ENCODE results near the gene TMSB4X.
A peak's percentile ranks its signal among the peaks of the same experiment; 100 is the strongest.
"Not testable (repeated sequence)": the region's sequence is repeated elsewhere in the genome, so short reads cannot be mapped to it uniquely, and the experiment has no call there.

TMSB4X gene

GRCh38 chrX:12976819-12977732 lies 2.2 kb downstream of the TMSB4X start:
- DNase-seq, result not testable (repeated sequence)

GRCh38 chrX:12977761-12978204 lies 2.9 kb downstream of the TMSB4X start:
- DNase-seq, result no peak

DNA sequence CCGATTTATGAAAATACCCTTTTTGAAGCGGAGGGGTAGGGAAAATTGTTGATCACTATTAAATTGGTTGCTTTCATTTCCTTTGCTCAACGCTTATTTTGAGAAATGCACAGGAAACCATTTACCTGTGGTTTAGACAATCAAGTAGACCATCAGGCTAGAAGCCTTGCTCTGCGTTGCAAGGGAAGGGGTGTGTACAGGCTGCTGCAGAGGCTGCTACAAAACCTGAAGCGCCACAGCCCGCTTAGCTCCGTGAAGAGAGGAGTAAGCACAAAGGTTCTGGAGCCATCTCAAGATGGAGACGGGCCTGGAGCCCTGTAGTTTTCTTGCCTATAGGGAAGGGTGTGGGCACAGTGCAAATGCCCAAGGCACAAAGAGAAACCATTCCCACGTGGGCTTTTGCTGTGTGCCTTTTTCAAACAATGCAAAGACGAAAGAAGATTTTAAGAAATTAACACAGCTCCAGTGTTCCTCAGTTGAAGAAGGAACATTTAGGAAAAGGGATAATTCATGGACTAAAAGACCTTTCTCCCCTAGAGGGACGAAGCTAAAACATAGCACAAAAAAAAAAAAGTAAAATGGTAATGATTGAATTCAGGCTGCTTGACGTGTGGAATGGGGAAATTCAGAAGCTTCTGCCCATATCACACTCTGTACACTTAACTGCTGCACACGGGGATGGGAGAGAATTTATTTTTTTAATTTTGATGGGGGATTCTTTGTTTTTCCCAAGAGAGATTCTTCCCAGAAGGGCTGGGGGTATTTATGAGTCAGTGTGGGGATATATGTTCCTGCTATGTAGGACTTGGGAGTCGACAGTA lies 3.5 kb downstream of the TMSB4X start:
- no peak for DNase-seq

- DNase-seq, result no peak
Measured at GRCh38 chrX:12979026-12979607, 4.2 kb downstream of the TMSB4X start.

DNA sequence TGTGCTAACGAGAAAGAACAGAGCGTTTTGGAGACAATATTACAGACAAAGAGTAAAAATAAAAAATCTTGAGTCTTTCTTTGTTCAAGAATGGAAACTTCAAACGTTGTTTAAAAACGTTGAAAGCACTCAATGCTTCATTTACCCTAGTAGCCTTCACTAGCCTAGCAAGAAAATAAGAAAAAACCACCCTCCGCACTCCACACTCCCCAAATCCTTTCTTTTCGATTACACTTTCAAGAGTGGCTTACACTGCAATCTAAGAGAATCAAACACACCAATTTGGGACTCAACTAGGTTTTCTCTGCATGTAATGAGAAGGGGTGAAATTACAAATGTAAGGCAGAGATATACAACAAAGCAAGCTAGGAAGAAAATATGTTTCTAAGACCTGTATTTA lies 4.7 kb downstream of the TMSB4X start:
- no peak for DNase-seq

DNA sequence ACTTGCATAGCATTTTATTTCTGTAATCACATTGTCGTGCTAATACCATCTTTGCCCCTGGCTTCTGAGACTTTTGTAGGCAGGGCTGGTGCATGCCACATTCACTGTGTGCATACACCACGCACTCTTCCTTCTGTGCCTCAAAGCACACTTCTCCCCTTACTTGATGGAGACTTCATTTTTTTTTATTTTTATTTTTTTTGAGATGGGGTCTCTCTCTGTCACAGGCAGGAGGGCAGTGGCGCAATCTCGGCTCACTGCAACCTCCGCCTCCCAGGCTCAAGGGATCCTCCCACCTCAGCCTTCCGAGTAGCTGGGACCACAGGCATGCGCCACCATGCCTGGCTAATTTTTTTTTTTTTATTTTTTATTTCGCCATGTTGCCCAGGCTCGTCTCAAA lies 5.1 kb downstream of the TMSB4X start:
- not testable (repeated sequence) for DNase-seq

DNA sequence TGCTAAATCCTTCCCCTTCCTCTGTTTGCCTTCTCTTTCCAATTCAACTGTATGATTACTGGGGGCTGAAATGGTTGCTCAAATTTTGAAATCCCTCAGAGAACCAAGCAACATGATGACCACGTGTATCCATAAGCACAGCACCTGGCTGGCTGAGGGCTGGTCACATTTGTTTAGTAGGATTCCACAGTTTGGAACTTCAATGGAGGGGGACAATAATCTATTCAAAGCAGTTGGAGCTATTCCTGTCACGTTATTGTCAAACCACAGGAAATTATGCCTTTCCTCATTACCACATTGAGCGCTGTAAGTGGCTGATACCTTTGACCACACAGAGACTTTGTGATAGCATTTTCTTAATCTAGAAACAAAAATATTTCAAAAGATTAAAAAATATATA lies 7.0 kb downstream of the TMSB4X start:
- DNase-seq, result no peak

DNA sequence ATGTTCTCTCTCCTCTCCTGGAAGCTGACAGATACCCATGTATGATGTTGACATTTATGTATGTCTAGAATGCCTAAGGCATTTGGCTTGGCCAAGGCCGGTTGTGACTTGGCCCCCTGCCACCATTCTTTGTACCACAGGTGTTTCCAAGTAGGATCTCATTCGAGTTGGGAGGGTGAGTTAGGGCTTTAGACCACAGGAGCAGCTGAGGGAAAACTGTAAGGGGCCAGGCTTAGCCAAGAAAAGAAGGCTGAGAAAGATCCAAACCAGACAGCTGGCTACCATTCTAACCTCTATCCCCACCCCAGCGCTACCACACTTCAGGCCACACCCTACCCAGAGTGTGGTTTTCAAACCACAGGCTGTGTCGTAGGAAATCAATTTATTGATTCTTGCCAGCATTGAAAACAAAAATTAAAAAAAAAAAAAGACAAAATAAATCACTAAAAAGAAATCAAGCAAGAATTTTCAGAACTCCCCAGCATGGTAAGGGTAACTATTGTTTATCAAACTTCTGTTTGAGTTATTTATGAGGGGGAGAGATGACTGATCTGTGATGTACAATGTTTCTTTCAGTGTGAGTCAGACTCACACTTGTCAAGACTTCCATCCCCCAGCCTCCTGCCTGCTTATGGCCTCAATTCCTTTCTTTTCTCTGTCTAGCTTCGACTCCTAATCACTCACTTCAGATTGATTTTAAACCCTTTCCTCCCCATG lies 9.9 kb downstream of the TMSB4X start:
- peak; percentile 53 for DNase-seq

DNA sequence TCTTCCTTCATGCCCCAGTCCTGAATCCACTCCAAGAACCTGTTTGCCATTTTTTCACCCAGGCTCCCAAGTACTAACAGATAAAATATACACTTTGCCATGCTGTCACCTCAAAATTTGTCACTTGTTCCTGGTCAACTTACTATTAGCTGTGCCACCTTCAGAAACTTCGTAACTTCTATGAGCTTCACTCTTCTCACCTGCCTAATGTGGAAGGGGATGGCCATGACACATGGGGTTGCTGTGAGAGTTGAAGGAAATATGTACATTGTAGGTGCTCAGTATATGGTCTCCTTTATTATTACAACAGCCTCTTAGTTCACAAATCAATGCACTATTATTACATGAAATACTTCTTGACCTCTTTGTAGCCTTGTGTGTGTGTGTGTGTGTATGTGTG lies 10.4 kb downstream of the TMSB4X start:
- no peak for DNase-seq

DNA sequence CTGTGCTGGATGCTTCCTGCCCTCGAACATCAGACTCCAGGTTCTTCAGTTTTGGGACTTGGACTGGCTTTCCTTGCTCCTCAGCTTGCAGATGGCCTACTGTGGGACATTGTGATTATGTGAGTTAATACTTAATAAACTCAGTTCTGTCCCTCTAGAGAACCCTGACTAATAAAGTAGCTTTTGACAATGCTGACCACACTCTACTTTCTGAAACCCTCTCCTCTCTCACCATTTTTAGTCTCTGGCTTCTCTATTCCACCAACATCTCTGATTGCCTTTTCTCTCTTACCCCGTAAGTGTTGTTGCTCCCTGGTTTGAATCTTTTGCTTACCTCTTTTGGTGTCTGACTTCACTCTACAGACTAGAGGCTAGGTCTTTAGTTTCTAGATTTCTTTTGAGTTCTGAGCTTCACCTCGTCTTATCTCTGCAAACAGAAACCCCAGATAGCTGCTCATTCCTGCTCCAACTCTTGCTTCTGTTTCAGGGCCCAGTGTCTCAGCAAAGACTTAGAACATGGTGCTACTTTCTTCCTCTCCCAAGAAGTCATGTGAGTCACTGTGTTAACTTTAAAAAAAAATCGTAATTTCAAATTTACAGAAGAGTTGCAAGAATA lies 11.4 kb downstream of the TMSB4X start:
- DNase-seq, result no peak

DNA sequence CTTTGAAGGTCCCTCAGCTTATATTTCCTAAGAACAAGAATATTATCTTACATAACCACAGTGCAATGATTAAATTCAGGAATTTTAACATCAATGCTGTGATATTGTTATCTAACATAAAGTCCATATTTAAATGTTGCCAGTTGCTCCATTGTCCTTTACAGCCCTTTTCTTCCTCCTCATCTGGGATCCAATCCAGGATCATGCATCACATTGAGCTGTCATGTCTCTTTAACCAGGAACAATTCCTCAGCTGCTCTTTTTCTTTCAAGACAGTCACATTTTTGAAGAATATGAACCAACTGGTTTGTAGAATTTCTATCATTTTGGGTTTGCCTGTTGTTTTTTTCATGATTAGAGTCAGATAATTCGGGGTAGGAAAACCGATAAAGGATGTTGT lies 12.0 kb downstream of the TMSB4X start:
- DNase-seq, result no peak

GRCh38 chrX:12987340-12987739 lies 12.4 kb downstream of the TMSB4X start:
- no peak for DNase-seq

DNA sequence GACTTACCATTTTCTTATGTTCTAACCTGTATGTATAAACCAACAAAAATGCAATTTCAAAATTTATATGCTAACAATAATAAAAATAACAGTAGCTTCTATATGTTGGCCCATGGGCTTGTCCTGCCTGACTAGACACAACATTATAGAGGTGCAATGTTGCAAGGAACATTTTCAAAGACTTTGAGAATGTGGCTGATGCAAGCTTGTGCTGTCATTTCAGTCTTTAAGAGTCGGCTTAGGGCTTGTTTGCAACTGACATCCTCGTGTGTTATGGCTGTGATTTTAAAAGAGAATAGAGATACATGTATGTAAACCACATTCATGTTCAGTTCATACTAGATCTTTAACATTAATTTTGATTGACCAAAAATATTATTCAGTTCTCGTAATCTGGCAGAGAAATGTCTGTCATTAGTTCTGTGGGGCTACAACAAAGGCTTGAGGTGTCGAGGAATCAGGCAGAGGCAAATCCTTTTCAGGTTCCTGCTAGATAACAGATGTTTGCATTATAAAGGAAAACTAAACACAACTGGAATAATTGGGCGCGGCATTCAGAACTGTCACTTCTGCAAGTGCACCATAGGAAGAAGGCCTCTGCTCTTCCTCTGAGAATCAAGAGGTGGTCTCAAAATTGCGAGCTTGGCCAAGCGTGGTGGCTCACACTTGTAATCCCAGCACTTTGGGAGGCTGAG lies 13.1 kb downstream of the TMSB4X start:
- no peak for DNase-seq

DNA sequence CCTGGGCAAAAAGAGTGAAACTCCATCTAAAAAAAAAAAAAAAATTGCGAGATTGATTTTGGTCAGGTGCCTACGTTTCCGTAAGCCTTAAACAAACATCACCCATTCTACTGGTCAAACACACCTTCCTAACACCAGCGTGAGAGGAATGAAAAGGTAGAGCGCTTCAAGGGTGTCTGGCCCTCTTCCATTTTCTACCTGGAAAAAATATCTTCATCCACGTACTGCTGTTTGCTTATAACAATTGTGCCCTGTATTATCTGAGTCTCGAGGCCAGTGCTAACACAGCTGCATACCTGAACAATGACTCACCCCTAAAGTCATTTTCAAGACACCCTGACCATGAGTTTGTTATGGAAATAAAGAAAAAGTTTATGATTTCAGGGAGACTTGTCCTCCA lies 13.9 kb downstream of the TMSB4X start:
- DNase-seq, result peak; percentile 62

DNA sequence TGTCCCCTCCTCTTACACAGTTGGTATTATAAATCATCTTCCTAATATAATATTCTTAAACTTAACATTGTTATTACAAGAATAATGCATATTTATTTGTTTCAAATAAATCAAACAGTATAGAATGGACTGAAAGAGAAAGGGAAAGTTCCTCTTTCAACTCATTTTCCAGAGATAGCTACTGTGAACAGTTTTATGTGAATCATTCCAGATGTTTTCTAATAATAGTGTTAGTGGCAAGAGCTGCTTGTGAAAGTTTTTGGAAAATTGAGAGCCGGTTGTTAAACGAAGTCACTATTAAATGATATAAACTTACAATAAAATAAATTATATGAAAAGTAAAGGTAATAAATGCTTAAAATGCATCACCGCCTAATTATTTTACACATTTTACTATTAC lies 14.6 kb downstream of the TMSB4X start:
- no peak for DNase-seq

- no peak for DNase-seq
Measured at GRCh38 chrX:12991575-12991974, 16.7 kb downstream of the TMSB4X start.

- DNase-seq, result no peak
Measured at GRCh38 chrX:12992544-12993118, 17.7 kb downstream of the TMSB4X start.

DNA sequence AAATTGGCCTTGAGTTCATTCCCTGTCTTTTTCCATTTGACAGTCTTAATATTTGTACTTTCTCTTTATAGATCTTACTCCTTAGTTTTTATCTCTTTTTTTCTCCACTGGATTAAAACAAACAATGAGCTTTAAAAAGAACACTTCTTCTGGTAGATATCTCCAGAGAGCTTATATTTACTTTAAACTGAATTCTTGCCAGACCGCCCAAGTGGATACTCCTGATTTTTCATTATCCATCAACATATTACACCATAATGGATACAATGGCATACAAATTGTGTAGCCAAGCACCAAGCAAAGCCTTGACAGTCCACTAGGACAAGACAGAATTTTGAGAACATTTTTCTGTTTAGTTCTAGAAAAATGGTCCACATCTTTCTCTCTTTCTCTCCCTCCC lies 18.9 kb downstream of the TMSB4X start:
- no peak for DNase-seq

DNA sequence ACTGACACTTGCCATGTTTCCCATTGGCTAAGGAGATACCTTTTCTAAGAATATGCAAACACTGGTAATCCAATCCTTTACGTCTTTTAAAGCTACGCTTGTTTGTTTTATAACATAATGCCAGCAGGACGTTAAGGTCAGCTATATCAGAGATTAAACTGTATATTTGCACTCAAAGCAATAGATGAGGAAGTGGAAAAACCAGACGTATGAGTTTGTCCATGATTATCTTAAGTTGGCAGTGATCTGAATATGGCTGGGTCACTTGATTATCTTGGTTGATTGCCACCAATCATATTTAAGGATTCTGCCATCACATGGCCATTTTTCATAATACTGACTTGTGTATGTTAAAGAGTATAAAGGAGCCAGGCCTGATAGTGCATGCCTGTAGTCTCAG lies 19.4 kb downstream of the TMSB4X start:
- no peak for DNase-seq

GRCh38 chrX:12996934-12997435 lies 22.1 kb downstream of the TMSB4X start:
- no peak for DNase-seq

Data from NCI-H2029 (cell line).